ENCODE measurements around the gene MED12L.
"Not testable (repeated sequence)": the region's sequence is repeated elsewhere in the genome, so short reads cannot be mapped to it uniquely, and the experiment has no call there.

The MED12L gene

GRCh38 chr3:151387842-151388241 lies 302.4 kb downstream of the MED12L start:
- no peak for ATAC-seq
- TF ChIP-seq SNAI2 (CRISPR knock-in tag; IDR thresholded peaks at IDR 0.05), result no peak
- TF ChIP-seq ZC3H10 (CRISPR knock-in tag; IDR thresholded peaks at IDR 0.05), result no peak
- TF ChIP-seq CSRNP3 (CRISPR knock-in tag; IDR thresholded peaks at IDR 0.05), result no peak
- no peak for TF ChIP-seq ISL1 (CRISPR knock-in tag; IDR thresholded peaks at IDR 0.05)
- no peak for TF ChIP-seq CREB5 (CRISPR knock-in tag; IDR thresholded peaks at IDR 0.05; ENCODE audit: low read depth)
- no peak for TF ChIP-seq CSDC2 (CRISPR knock-in tag; IDR thresholded peaks at IDR 0.05)
- no peak for TF ChIP-seq POU6F1 (CRISPR knock-in tag; IDR thresholded peaks at IDR 0.05; ENCODE audit: borderline replicate concordance, low read depth)
- no peak for TF ChIP-seq ZNF565 (CRISPR knock-in tag; conservative IDR thresholded peaks at IDR 0.05; ENCODE audit: low read depth)
- no peak for TF ChIP-seq ESRRG (CRISPR knock-in tag; IDR thresholded peaks at IDR 0.05)
- no peak for TF ChIP-seq OSR1 (CRISPR knock-in tag; IDR thresholded peaks at IDR 0.05)
- TF ChIP-seq ZNF8 (CRISPR knock-in tag; IDR thresholded peaks at IDR 0.05), result no peak
- no peak for TF ChIP-seq BACH2 (CRISPR knock-in tag; IDR thresholded peaks at IDR 0.05; ENCODE audit: borderline replicate concordance)
- TF ChIP-seq ARNTL (CRISPR knock-in tag; IDR thresholded peaks at IDR 0.05; ENCODE audit: borderline replicate concordance, low read depth), result no peak
- TF ChIP-seq TOX (CRISPR knock-in tag; IDR thresholded peaks at IDR 0.05; ENCODE audit: borderline replicate concordance), result no peak

GRCh38 chr3:151391720-151392119 lies 306.3 kb downstream of the MED12L start:
- TF ChIP-seq POU6F1 (CRISPR knock-in tag; IDR thresholded peaks at IDR 0.05; ENCODE audit: borderline replicate concordance, low read depth), result no peak
- TF ChIP-seq SNAI2 (CRISPR knock-in tag; IDR thresholded peaks at IDR 0.05), result no peak
- no peak for TF ChIP-seq ESRRG (CRISPR knock-in tag; IDR thresholded peaks at IDR 0.05)
- no peak for TF ChIP-seq ZNF70 (CRISPR knock-in tag; IDR thresholded peaks at IDR 0.05)
- no peak for TF ChIP-seq CREB5 (CRISPR knock-in tag; IDR thresholded peaks at IDR 0.05; ENCODE audit: low read depth)
- no peak for TF ChIP-seq CSDC2 (CRISPR knock-in tag; IDR thresholded peaks at IDR 0.05)
- TF ChIP-seq ZNF565 (CRISPR knock-in tag; conservative IDR thresholded peaks at IDR 0.05; ENCODE audit: low read depth), result no peak
- TF ChIP-seq RARB (CRISPR knock-in tag; IDR thresholded peaks at IDR 0.05), result no peak
- TF ChIP-seq ARNTL (CRISPR knock-in tag; IDR thresholded peaks at IDR 0.05; ENCODE audit: borderline replicate concordance, low read depth), result no peak
- no peak for TF ChIP-seq TCF4 (CRISPR knock-in tag; IDR thresholded peaks at IDR 0.05; ENCODE audit: borderline replicate concordance)
- no peak for TF ChIP-seq CSRNP3 (CRISPR knock-in tag; IDR thresholded peaks at IDR 0.05)
- no peak for ATAC-seq

- not testable (repeated sequence) for ATAC-seq
These were observed 306.7 kb downstream of the MED12L start for GRCh38 chr3:151392191-151392590.

- TF ChIP-seq TCF4 (CRISPR knock-in tag; IDR thresholded peaks at IDR 0.05; ENCODE audit: borderline replicate concordance), result no peak
- TF ChIP-seq CREB5 (CRISPR knock-in tag; IDR thresholded peaks at IDR 0.05; ENCODE audit: low read depth), result no peak
- no peak for TF ChIP-seq ZNF8 (CRISPR knock-in tag; IDR thresholded peaks at IDR 0.05)
- no peak for TF ChIP-seq CSRNP3 (CRISPR knock-in tag; IDR thresholded peaks at IDR 0.05)
- TF ChIP-seq BACH2 (CRISPR knock-in tag; IDR thresholded peaks at IDR 0.05; ENCODE audit: borderline replicate concordance), result no peak
- TF ChIP-seq OSR1 (CRISPR knock-in tag; IDR thresholded peaks at IDR 0.05), result no peak
- TF ChIP-seq ZFP30 (CRISPR knock-in tag; IDR thresholded peaks at IDR 0.05), result no peak
- no peak for TF ChIP-seq ESRRG (CRISPR knock-in tag; IDR thresholded peaks at IDR 0.05)
- no peak for TF ChIP-seq ZC3H10 (CRISPR knock-in tag; IDR thresholded peaks at IDR 0.05)
- no peak for TF ChIP-seq POU6F1 (CRISPR knock-in tag; IDR thresholded peaks at IDR 0.05; ENCODE audit: borderline replicate concordance, low read depth)
- TF ChIP-seq CSDC2 (CRISPR knock-in tag; IDR thresholded peaks at IDR 0.05), result no peak
- TF ChIP-seq ARNTL (CRISPR knock-in tag; IDR thresholded peaks at IDR 0.05; ENCODE audit: borderline replicate concordance, low read depth), result no peak
- TF ChIP-seq TOX (CRISPR knock-in tag; IDR thresholded peaks at IDR 0.05; ENCODE audit: borderline replicate concordance), result no peak
- no peak for ATAC-seq
These were observed 307.8 kb downstream of the MED12L start for GRCh38 chr3:151393146-151393830.
